Prostate gland (tissue), 2 donors: ENCODE data around the gene PFDN6. TPM values are rescaled to one million over a fixed set of nuclear protein-coding genes. Genes with fewer than 3 reads are reported as not detected.

Source experiments
- DNase-seq: peaks from one replicate; pipeline ENCODE4 v3.0.0-alpha.2; 2019; ENCODE audit warnings: low spot score
- H3K27ac ChIP-seq, 2 donors: fragments of 200-600 bp; sonication (generic); 2 replicates each; pipeline ENCODE4 v1.5.1; 2017 to 2019
- H3K27me3 ChIP-seq: fragments of 200-600 bp; sonication (generic); replicated peaks from 2 replicates; pipeline ENCODE4 v1.5.1; 2019; ENCODE audit not compliant: insufficient read depth
- H3K36me3 ChIP-seq, 2 donors: fragments of 200-600 bp; sonication (generic); 1 replicate in 1 of 2; 2 replicates in 1 of 2; pipeline versions ENCODE4 v1.5.1 to v1.8.1; 2017 to 2019
- H3K4me1 ChIP-seq: fragments of 200-600 bp; sonication (generic); replicated peaks from 2 replicates; pipeline ENCODE4 v1.5.1; 2019
- H3K4me3 ChIP-seq, 2 donors: fragments of 200-600 bp; sonication (generic); 2 replicates each; pipeline ENCODE4 v1.5.1; 2017 to 2019
- H3K9me3 ChIP-seq: fragments of 200-600 bp; sonication (generic); 2 replicates; pipeline ENCODE4 v1.5.1; 2017
- POLR2A ChIP-seq: fragments of 450-650 bp; IDR thresholded peaks from one replicate; pipeline ENCODE4 v1.6.1; 2016; ENCODE audit warnings: antibody characterized with exemption, mild to moderate bottlenecking
- POLR2AphosphoS5 ChIP-seq: sonication (generic); formaldehyde crosslinking; IDR thresholded peaks from one replicate; pipeline ENCODE4 v1.6.1; 2017; ENCODE audit warnings: antibody characterized with exemption
- WGBS: methylation state at CpG from one replicate; pipeline ENCODE4 v1.1.5; 2018; 5-methylcytosine and 5-hydroxymethylcytosine counted together
- intact Hi-C: fragments of 100-400 bp; cut with DNase I; formaldehyde crosslinking; loops from one replicate; pipeline ENCODE4 v1.14.2; 2022
- total RNA-seq, 2 donors: library from RNA; depleted of rRNA; stranded (reverse); fragments of >200 nt; gene quantifications; one replicate each; pipeline ENCODE4 v1.1.0, GENCODE V29; 2016
- TF ChIP-seq, protein P1 (sequence below), 4 experiments: fragments of 200-600 bp in 2 of 4; fragments of 450-650 bp in 2 of 4; sonication (generic) in 2 of 4; IDR thresholded peaks; 1 replicate in 3 of 4; 2 replicates in 1 of 4; pipeline ENCODE4 v1.5.1; 2016 to 2019; ENCODE audit warnings: antibody characterized with exemption in 4 of 4, mild to moderate bottlenecking in 2 of 4, moderate library complexity in 2 of 4

PFDN6 gene
- total RNA-seq, 2 donors from 2014 or later: 24.1 to 59.7 TPM

DNA sequence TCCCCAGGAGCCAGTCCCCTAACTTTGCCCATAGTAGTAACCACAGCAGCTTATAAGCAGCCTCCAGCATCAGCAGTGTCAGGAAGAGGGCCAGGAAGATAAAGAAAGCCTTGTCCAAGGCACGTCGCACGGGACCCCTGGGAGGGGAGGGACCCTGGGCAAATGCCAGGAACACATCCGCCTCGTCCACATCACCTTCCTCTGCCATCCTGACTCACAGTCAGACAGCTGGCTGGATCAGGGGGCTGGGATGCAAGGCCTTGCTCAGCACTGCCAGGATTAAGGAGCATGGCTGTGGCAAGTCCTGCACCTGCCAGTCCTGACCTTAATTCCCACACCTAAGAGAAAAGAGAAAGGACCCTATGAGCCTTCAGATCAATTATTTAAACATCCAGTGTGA lies 39.7 kb downstream of the PFDN6 start:
- Histone ChIP-seq H3K9me3 (no peaks in the 10 kb centered on the region), H3K4me3 (no peak overlapping the region), H3K36me3 (no peaks in the 10 kb centered on the region), H3K27me3 (no peaks in the 10 kb centered on the region), H3K27ac (no peak overlapping the region), H3K4me1 (no peaks in the 10 kb centered on the region)
- DNase-seq: no peak
- 14% methylated on average over 5 of the region's 5 CpGs for WGBS
- TF ChIP-seq, protein P1, sequence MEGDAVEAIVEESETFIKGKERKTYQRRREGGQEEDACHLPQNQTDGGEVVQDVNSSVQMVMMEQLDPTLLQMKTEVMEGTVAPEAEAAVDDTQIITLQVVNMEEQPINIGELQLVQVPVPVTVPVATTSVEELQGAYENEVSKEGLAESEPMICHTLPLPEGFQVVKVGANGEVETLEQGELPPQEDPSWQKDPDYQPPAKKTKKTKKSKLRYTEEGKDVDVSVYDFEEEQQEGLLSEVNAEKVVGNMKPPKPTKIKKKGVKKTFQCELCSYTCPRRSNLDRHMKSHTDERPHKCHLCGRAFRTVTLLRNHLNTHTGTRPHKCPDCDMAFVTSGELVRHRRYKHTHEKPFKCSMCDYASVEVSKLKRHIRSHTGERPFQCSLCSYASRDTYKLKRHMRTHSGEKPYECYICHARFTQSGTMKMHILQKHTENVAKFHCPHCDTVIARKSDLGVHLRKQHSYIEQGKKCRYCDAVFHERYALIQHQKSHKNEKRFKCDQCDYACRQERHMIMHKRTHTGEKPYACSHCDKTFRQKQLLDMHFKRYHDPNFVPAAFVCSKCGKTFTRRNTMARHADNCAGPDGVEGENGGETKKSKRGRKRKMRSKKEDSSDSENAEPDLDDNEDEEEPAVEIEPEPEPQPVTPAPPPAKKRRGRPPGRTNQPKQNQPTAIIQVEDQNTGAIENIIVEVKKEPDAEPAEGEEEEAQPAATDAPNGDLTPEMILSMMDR (IDR thresholded peaks at IDR 0.05): no peak
- no peak for TF ChIP-seq POLR2AphosphoS5
- no peak for TF ChIP-seq POLR2A
- intact Hi-C loops: no loop called here

DNA sequence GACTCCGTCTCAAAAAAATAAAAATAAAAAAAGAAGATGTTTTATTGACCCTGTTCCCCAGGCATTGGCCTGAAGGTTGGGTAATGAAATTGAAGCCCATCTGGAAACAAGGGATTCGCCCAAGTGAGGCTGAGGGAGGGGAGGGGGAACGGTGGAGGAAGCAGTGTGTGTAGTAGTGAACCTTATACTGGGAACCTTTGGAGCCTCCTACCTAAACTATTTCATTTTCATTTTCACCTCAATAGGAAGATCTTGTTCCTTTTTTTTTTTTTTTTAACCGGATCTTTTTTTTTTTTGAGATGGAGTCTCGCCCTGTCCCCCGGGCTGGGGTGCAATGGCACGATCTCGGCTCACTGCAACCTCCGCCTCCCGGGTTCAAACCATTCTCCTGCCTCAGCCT lies 41.3 kb downstream of the PFDN6 start:
- H3K9me3 ChIP-seq: no peaks in the 10 kb centered on the region
- intact Hi-C loops: no loop called here
- no peaks in the 10 kb centered on the region for H3K36me3 ChIP-seq
- no peak for DNase-seq
- H3K27me3 ChIP-seq: no peaks in the 10 kb centered on the region
- TF ChIP-seq POLR2A (no peak), POLR2AphosphoS5 (no peak)
- TF ChIP-seq, protein P1 (IDR thresholded peaks at IDR 0.05): no peak
- H3K27ac ChIP-seq: no peak overlapping the region
- H3K4me1 ChIP-seq: no peaks in the 10 kb centered on the region
- 85% methylated on average over 10 of the region's 10 CpGs for WGBS
- H3K4me3 ChIP-seq: no peak overlapping the region

DNA sequence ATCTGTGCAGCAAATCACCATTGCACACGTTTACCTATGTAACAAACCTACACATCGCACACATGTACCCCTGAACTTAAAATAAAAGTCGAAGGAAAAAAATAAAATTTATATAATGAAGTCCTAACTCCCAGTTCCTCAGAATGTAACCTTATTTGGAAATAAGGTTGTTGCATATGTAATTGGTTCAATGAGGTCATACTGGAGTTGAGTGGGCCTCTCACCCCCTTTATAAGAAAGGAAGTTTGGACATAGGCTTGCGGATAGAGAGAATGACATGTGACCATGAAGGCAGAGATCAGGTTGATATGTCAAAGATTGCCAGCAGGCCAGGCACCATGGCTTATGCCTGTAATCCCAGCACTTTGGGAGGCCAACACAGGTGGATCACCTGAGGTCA lies 44.3 kb downstream of the PFDN6 start:
- no peaks in the 10 kb centered on the region for H3K27me3 ChIP-seq

DNA sequence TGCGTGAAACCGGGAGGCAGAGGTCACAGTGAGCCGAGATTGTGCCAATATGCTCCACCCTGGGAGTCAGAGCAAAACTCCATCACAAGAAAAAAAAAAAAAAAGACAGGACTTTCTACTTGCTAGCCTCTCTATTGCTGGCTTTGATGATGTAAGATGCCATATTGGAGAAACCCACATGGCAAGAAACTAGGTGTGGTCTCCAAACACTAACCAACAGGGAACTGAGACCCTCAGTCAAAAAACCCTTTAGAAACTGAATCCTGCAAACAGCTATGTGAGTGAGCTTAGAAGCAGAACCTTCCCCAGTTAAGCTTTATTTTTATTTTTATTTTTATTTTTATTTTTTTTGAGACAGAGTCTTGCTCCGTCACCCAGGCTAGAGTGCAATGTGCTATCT lies 46.5 kb downstream of the PFDN6 start:
- no peak for DNase-seq
- H3K9me3 ChIP-seq: no peaks in the 10 kb centered on the region
- no peaks in the 10 kb centered on the region for H3K4me1 ChIP-seq
- no peaks in the 10 kb centered on the region for H3K36me3 ChIP-seq
- no peaks in the 10 kb centered on the region for H3K27me3 ChIP-seq
- H3K27ac ChIP-seq: no peak overlapping the region
- H3K4me3 ChIP-seq: no peak overlapping the region
- 80% methylated on average over 4 of the region's 4 CpGs for WGBS
- TF ChIP-seq POLR2A (no peak), POLR2AphosphoS5 (no peak)
- TF ChIP-seq, protein P1 (IDR thresholded peaks at IDR 0.05): no peak
- intact Hi-C loops: no loop called here

More for the DNA sequence above, 44.3 kb downstream of the PFDN6 start:
- H3K36me3 ChIP-seq: no peaks in the 10 kb centered on the region
- WGBS: 91% methylated on average over 4 of the region's 4 CpGs
- no peaks in the 10 kb centered on the region for H3K4me1 ChIP-seq
- TF ChIP-seq POLR2A (no peak), POLR2AphosphoS5 (no peak)
- TF ChIP-seq, protein P1 (IDR thresholded peaks at IDR 0.05): no peak
- intact Hi-C loops: no loop called here
- no peak overlapping the region for H3K27ac ChIP-seq
- no peaks in the 10 kb centered on the region for H3K9me3 ChIP-seq
- DNase-seq: no peak
- no peak overlapping the region for H3K4me3 ChIP-seq

GRCh38 chr6:33336495-33336894 lies 47.1 kb downstream of the PFDN6 start:
- Histone ChIP-seq H3K36me3 (no peaks in the 10 kb centered on the region), H3K4me1 (no peaks in the 10 kb centered on the region), H3K27ac (no peak overlapping the region), H3K4me3 (no peak overlapping the region), H3K27me3 (no peaks in the 10 kb centered on the region), H3K9me3 (no peaks in the 10 kb centered on the region)
- no peak for DNase-seq
- WGBS: 94% methylated on average over 3 of the region's 3 CpGs
- intact Hi-C loops: no loop called here
- TF ChIP-seq, protein P1 (IDR thresholded peaks at IDR 0.05): no peak
- TF ChIP-seq POLR2AphosphoS5 (no peak), POLR2A (no peak)
